ENCODE data around the gene QRFP.

Gene QRFP

DNA sequence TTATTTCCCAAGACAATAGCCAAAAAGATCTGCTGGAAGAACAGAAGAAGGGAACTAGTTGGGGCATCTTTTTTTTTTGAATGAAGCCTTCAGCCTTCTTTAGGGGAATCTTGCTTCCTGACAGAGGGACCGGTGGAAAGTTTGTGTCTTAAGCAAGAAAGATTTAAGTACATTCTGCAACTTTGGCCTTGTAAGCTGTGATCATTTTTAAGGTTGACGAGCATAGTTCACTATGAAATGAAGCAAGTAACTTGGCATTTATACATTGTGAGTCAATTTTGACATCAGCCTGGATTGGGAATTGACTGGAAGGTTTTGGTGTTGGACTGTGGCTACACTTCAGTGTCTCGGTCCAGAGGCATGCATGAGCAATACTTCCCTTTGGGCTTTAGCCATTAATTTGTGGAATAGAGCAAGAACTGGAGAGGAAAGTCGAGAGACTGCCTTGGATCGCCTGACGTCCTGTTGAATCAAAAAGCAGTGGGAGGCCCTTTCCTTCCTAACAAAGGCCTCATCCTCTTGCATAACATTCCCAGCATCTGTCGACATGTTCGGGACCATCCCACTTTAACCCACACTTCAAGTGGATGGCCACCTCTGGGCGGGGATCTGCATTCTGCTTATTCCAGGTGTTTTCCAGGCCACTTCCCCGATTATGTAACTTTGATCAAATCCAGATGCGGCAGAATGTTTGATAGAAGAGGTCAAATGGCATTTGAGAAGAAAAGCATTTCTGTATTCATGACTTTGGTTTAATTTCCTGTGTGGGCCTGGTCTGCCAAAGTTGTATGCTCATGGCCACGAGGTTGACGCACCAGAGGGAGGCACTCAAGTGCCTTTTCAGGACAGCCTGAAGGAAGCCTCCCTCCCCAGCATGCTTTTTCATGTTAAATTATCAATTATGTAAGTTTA lies 49.0 kb downstream of the QRFP start:
- no peak for DNase-seq (ENCODE audit: low spot score)

DNA sequence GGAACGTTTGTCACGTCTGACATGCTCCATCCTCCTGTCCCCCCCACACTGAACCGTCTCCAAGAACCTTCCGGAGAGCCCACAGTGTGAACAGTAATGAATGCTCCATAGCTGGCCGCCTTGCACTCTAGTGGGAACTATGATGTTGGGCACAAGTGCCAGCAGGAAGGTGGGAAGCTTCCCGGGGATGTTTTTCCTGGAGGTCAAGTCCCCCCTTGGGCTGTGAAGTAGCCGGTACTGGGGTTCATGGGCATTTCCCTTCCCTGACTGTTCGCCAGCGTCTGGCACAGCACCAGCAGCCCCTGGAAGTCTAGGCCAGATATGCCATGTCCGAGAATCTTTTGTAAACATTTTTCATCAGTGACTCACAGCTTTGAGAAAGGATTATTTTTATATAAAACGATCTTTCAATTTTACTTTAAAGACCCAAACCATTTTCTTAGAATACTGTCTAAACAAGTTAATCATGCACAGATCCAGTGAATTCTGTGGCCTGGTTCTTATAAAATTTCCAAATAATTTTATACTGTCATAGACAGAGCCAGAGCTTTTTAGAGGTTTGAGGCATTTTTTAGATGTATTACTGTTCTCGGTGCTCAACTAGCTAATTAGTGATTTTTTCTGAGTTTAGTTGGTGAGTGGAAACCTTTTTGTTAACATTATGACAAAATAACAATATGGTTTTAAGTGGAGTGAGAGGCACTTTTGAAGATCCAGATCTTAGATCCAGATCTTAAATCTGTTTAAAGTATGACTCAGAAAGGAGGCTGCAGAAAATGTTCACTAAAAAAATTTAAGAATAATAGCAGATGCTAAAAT lies 49.9 kb downstream of the QRFP start:
- DNase-seq (ENCODE audit: low spot score) = no peak

DNA sequence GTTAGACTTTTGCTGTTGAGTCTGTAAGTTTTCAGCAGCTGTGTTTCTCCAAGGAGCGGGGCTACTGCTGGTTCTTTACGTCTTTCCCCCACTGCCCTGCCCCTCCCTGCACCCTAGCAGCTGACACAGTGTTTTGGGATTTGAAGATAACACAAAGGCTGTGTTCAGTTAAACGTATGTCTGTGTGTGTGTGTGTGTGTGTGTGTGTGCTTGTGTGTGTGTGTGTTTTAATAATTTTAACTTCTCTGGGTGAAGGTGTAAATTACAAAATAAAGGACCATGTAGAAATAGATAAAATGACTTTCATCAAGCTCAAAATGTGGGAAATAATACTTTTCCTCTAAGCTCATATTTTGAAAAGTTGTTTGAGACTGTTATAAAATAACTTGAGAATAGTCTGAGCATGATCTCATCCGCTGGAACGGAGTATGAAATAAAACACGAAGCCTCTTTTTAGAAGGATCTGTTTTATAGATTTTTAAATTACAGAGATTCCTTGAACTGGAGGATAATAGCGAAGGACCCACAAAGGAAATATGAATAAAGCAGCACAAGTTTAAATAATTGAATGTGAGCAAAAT lies 50.6 kb downstream of the QRFP start:
- DNase-seq (ENCODE audit: low spot score) = no peak

DNA sequence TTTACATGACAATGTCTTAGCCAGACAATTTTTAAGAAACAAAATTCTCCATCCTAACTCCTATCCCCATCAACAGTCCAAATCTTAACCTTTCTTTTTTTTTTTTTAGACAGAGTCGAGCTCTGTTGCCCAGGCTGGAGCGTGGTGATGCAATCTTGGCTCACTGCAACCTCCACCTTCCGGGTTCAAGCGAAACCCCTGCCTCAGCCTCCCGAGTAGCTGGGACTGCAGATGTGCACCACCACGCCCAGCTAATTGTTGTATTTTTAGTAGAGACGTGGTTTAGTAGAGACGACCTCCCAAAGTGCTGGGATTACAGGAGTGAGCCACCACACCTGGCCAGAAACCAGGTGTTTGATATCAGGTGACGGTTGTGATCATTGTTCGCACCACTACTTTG lies 51.4 kb downstream of the QRFP start:
- DNase-seq (ENCODE audit: low spot score) = no peak

DNA sequence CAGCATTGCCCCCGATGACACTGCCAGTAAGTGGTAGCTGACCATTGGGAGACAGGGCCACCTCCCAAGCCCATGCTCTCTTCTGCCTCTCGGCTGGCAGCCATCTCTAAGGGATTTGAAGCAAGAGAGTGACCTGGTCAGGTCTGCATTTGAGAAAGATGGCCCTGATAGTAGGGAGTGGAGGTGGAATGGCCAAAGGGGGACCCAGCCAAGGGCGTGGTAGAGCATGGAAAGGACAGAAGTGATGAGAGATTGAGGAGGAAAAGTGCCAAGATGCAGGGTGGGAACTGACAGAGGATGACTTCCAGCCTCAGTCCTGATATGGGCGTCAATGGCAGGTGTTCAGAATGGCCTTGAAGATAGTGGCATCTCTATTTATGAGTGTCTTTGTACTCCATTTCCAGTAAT lies 52.6 kb downstream of the QRFP start:
- no peak for DNase-seq (ENCODE audit: low spot score)

DNA sequence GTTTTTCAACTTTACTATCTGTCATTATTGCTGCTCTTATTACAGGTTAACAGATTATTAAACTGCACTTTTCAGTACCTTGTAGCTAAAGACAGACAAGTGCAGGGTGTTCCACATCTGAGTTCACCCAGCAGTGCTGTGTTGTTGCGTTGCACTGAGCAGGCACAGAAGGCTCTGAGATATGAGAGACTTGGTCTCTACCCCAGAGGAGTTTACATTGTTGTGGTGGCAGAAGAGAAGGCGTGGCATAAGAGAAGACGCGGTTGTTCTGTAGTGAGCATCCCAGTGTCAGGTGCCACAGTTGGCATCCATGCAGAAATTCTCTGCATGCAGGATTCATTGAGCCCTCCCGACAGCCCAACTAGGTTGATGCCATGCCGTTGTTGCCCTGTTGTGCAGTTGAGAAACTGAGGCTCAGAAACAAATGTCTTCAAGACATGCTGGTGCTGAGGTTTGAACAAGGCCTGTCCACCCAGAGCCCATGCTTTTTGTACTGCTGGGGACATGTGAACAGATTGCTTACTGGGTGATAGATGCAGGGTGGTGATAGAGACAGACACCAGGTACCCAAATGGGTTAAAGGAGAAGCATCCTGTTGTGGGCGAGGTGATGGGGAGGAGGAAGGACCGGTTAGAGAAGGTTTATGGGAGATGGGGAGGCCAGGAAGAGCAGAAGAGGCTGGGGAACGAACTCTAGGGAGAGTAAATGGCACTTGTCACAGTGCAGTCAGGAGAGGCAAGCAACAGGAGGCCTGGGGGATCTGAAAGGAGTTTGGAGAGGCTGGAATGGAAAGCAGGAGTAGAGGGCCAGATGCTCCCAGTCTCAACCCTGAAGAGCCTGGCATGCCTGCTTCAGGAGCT lies 53.3 kb downstream of the QRFP start:
- no peak for DNase-seq (ENCODE audit: low spot score)
